Measurements from ENCODE around the gene ZNF335.

Gene ZNF335

DNA sequence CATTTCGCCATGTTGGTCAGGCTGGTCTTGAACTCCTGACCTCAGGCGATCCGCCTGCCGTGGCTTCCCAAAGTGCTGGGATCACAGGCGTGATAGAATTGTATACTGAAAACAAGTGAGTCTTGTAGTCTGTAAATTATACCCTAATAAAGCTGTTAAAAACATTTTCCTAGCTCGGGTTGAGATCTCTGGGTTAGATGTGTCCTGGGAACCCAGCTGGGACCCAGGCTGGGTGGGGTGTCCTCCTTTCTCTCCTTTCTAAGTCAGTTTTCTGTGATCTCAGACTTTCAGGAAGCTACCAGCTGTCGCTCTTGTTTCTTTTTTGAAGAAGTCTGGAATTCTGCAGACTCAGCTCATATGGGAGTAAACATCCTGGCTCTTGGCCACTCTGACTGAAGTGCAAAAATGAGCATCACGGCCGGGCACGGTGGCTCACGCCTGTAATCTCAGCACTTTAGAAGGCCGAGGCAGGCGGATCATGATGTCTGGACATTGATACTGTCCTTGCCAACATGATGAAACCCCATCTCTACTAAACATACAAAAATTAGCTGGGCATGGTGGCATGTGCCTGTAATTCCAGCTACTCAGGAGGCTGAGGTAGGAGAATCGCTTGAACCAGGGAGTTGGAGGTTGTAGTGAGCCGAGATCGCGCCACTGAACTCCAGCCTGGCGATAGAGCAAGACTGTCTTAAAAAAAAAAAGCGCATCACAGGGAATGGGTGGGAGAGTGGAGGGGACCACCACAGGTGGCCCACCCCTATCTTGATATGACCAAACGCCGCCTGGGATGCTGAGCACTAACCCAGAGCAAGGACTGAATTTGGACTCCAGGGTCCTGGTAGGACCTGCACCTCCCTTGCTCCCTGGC, 47.4 kb downstream of the ZNF335 start:
- DNase-seq (ENCODE audit: insufficient read length, low spot score) (no peak), FAIRE-seq (no peak)
- TF ChIP-seq TAF1 (IDR thresholded peaks at IDR 0.05; ENCODE audit: low read depth, low read length), result no peak
- no peak for TF ChIP-seq SPI1 (IDR thresholded peaks at IDR 0.05; ENCODE audit: low read depth, low read length)
- TF ChIP-seq POU2F2 (IDR thresholded peaks at IDR 0.05; ENCODE audit: low read depth, low read length), result no peak
- TF ChIP-seq PAX5 (IDR thresholded peaks at IDR 0.05; ENCODE audit: insufficient read depth, low read length, severe bottlenecking), result no peak
- no peak for TF ChIP-seq POLR2A (IDR thresholded peaks at IDR 0.05; ENCODE audit: low read depth, low read length)
- no peak for TF ChIP-seq POLR2AphosphoS5 (IDR thresholded peaks at IDR 0.05; ENCODE audit: low read depth, low read length)

DNA sequence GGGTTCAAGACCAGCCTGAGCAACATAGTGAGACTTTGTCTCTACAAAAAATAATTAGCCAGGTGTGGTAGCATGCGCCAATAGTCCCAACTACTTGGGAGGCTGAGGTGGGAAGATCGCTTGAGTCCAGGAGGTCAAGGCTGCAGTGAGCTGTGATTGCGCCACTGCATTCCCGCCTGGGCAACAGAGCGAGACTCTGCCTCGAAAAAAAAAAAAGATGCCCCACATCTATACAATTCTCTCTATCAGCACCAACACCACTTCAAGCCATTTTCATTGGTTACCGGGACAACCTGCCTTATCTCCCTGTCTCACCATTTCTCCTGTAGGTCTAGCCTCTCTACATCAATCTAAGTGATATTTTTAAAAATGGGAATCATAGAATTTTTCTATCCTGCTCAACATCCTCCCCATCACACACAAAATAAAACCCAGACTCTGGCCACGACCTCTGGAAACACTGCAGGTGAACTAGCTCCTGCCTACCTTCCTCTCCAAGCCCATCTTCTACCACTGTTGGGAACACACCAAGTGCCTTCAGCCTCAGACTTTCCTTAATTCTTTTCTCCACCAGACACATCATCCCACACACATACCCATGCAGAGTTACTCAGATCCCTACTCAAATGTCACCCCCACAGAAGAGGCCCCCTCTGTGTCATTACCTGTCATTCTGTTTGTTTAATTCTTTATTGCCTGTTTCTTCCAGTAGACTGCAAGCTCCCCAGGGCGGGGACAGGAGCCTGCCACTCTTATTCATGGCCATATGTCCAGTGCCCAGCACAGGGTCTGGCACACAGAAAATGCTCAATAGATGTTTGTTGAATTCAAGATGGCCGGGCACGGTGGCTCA, 50.4 kb downstream of the ZNF335 start:
- no peak for DNase-seq (ENCODE audit: insufficient read length, low spot score)
- TF ChIP-seq TAF1 (IDR thresholded peaks at IDR 0.05; ENCODE audit: low read depth, low read length) (no peak), POLR2A (IDR thresholded peaks at IDR 0.05; ENCODE audit: low read depth, low read length) (no peak), POU2F2 (IDR thresholded peaks at IDR 0.05; ENCODE audit: low read depth, low read length) (no peak), PAX5 (IDR thresholded peaks at IDR 0.05; ENCODE audit: insufficient read depth, low read length, severe bottlenecking) (no peak), POLR2AphosphoS5 (IDR thresholded peaks at IDR 0.05; ENCODE audit: low read depth, low read length) (no peak), SPI1 (IDR thresholded peaks at IDR 0.05; ENCODE audit: low read depth, low read length) (no peak)
- FAIRE-seq, result no peak

DNA sequence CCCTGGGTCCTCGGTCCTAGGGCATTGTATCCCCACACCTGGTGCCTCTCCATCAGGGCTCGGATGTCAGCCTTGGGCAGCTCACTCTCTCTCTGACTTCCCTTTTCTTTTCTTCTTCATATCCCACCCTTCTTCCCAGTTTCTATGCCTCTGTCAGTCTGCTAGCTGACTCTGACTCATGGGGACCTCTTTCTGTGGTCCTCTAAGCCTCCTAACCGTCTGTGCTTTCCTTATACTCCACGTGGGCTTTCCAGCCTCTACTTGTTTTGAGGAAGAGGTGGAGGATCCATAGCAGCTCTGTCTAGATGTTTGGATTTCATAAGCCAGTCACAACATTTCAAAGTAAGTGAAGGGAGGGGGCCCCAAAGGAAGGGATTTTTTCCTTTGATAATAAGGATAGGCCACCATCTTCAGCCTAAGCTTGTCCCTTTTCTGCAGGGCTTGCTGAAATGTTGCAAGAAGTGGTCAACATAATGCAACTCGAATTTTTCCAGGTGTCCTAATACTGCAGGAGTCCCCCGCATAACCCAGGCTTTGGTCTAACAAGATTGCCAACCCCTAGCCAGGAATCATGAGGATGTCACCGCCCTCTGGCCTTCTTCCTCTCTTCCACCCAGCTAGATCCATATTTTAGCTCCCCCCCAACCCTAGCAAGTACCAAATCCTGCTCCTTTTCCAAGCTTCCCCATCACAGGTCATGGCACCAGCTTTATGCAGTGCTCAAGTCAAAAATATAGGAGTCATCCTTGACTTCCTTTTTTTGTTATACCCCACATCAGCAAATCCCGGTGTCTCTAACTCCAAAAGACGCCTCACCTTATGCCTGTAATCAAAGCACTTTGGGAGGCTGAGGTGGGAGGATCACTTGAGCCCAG, 51.3 kb downstream of the ZNF335 start:
- no peak for DNase-seq (ENCODE audit: insufficient read length, low spot score)
- no peak for TF ChIP-seq TAF1 (IDR thresholded peaks at IDR 0.05; ENCODE audit: low read depth, low read length)
- TF ChIP-seq POU2F2 (IDR thresholded peaks at IDR 0.05; ENCODE audit: low read depth, low read length), result no peak
- TF ChIP-seq POLR2AphosphoS5 (IDR thresholded peaks at IDR 0.05; ENCODE audit: low read depth, low read length), result no peak
- FAIRE-seq, result no peak

DNA sequence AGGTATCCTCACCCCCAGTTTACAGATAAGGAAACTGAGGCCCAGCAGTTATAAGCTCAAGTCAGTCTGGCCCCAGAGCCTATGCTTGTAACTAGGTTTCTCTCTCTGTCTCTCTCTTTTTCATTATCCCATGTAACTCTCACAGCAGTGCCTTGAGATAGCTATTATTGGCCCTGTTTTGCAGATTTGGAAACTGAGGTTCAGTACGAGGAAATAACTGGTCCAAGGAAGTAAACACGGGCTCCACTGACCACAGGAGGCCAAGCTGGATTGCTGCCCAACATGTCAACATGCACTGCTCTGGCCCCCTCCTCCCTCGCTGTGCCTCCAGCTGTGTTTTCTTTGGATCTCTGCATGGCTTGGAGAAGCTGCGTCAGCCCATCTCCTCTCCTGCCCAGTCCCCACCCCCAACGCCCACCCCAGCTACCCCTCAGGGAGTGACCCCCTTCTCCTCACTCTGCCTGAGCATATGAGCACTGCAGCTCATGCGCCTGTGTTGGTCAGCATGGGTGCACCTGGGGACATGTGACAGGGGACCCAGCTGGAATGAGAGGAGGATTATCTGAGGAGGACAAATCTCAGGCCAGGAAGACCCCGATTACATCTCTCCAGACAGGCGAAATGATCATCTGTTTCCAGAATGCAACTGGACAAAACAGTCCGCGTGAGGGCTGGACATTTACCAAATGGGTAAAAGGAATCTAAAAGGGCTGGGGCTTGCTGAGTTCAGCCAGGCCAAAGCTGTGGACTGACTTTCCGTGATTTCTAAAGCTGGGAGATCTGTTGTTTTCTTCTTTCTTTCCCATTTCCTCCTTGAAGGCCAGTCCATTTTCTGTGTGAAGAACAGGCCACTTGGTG, 52.2 kb downstream of the ZNF335 start:
- DNase-seq (ENCODE audit: insufficient read length, low spot score) (no peak), FAIRE-seq (no peak)
- TF ChIP-seq SPI1 (IDR thresholded peaks at IDR 0.05; ENCODE audit: low read depth, low read length) (no peak), POU2F2 (IDR thresholded peaks at IDR 0.05; ENCODE audit: low read depth, low read length) (no peak), TAF1 (IDR thresholded peaks at IDR 0.05; ENCODE audit: low read depth, low read length) (no peak), PAX5 (IDR thresholded peaks at IDR 0.05; ENCODE audit: insufficient read depth, low read length, severe bottlenecking) (no peak), POLR2A (IDR thresholded peaks at IDR 0.05; ENCODE audit: low read depth, low read length) (no peak)

DNA sequence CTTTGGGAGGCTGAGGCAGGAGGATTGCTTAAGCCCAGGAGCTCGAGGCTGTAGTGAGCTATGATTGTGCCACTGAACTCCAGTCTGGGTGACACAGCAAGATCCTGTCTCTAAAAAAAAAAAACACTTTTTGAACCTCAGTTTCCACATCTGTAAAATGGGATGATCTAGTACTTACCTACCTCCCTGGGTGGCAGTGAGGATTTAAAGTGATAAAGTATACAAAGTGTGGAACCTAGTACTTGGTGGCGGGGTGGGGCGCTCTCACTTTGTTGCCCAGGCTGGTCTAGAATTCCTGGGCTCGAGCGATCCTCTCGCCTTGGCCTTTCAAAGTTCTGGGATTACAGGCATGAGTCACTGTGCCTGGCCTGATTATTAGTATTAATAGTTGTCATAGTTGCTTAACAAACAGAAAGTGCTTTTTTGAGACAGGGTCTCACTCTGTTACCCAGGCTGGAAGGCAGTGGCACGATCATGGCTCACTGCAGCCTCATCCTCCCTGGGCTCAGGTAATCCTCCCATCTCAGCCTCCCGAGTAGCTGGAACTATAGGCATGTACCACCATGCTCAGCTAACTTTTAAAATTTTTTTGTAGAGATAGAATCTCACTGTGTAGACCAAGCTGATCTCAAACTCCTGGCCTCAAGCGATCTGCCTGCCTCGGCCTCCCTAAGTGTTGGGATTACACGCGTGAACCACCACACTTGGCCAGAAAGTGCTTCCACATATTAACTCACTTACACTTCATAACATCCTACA, 53.0 kb downstream of the ZNF335 start:
- FAIRE-seq, result no peak
- no peak for DNase-seq (ENCODE audit: insufficient read length, low spot score)
- TF ChIP-seq TAF1 (IDR thresholded peaks at IDR 0.05; ENCODE audit: low read depth, low read length) (no peak), PAX5 (IDR thresholded peaks at IDR 0.05; ENCODE audit: insufficient read depth, low read length, severe bottlenecking) (no peak), SPI1 (IDR thresholded peaks at IDR 0.05; ENCODE audit: low read depth, low read length) (no peak), POLR2A (IDR thresholded peaks at IDR 0.05; ENCODE audit: low read depth, low read length) (no peak), POU2F2 (IDR thresholded peaks at IDR 0.05; ENCODE audit: low read depth, low read length) (no peak), POLR2AphosphoS5 (IDR thresholded peaks at IDR 0.05; ENCODE audit: low read depth, low read length) (no peak)

DNA sequence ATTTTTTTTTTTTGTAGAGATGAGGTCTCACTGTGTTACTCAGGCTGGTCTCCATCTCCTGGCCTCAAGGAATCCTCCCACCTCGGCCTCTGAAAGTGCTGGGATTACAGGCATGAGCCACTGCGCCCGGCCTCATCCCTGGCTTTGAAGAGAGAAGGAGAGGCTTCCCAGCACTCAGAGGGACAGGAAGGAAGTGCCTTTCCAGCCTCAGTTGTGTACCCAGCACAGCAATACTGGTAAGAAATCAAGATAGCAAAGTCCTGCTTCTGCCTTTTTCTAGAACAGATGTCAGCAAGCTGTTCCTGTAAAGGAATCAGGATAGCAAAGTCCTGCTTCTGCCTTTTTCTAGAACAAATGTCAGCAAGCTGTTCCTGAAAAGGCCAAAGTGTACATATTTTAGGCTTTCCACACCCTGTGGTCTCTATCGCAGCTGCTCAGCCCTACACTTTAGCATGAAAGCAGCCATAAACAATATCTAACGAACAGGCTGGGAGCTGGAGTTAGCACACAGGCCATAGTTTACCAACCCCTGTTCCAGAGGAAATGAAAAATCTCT, 53.7 kb downstream of the ZNF335 start:
- DNase-seq (ENCODE audit: insufficient read length, low spot score) (no peak), FAIRE-seq (no peak)
- TF ChIP-seq PAX5 (IDR thresholded peaks at IDR 0.05; ENCODE audit: insufficient read depth, low read length, severe bottlenecking), result no peak
- TF ChIP-seq SPI1 (IDR thresholded peaks at IDR 0.05; ENCODE audit: low read depth, low read length), result no peak
- TF ChIP-seq POU2F2 (IDR thresholded peaks at IDR 0.05; ENCODE audit: low read depth, low read length), result no peak
- no peak for TF ChIP-seq POLR2A (IDR thresholded peaks at IDR 0.05; ENCODE audit: low read depth, low read length)
- TF ChIP-seq TAF1 (IDR thresholded peaks at IDR 0.05; ENCODE audit: low read depth, low read length), result no peak
- no peak for TF ChIP-seq POLR2AphosphoS5 (IDR thresholded peaks at IDR 0.05; ENCODE audit: low read depth, low read length)

DNA sequence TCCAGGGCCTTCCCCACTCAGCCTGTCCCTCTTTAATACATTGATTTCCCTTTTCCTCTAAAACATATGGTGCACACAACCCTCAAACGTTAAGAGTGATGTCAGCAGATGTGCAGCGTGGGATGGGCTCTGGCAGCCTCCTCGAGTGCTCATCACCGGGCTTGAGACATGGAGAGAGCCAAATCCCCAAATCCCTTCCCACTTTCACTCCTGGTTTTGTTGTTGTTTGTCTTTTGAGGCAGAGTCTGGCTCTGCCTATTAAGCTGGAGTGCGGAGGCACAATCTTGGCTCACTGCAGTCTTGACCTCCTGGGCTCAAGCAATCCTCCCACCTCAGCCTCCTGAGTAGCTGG, 54.2 kb downstream of the ZNF335 start:
- FAIRE-seq (no peak), DNase-seq (ENCODE audit: insufficient read length, low spot score) (no peak)
- TF ChIP-seq POU2F2 (IDR thresholded peaks at IDR 0.05; ENCODE audit: low read depth, low read length), result no peak
- no peak for TF ChIP-seq POLR2AphosphoS5 (IDR thresholded peaks at IDR 0.05; ENCODE audit: low read depth, low read length)
- no peak for TF ChIP-seq PAX5 (IDR thresholded peaks at IDR 0.05; ENCODE audit: insufficient read depth, low read length, severe bottlenecking)
- TF ChIP-seq SPI1 (IDR thresholded peaks at IDR 0.05; ENCODE audit: low read depth, low read length), result no peak
- TF ChIP-seq TAF1 (IDR thresholded peaks at IDR 0.05; ENCODE audit: low read depth, low read length), result no peak
- no peak for TF ChIP-seq POLR2A (IDR thresholded peaks at IDR 0.05; ENCODE audit: low read depth, low read length)
